Measurements from ENCODE around the gene NDUFB8. TPM values are rescaled to one million over a fixed set of nuclear protein-coding genes. Genes with fewer than 3 reads are reported as not detected.

The NDUFB8 gene
- total and polyA plus RNA-seq, 4 donors: 72.4 to 297 (median 199) TPM

DNA sequence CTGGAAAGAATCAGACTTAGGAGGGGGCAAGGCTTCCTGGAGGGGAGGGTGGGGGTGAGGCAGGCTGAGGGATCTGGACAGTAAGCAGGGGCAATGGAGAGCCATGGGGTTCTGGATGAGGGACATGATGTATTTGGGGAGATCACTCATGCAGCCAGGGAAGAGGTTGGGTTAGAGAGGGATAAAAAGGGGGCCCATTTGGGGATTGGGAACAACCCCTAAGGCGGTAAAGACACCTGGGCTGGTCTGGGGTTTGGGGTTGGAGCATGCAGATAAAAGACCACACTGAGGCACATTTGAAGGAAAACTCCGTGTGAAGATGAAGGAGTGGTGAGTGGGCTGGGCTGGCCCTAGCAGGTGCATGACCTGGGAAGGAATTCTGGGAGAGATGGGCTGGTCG is 36.9 kb upstream of the NDUFB8 start:
- Histone ChIP-seq H3K9me3 (ENCODE audit: control insufficient read depth in 4 of 4, low read length in 3 of 4) (no peaks in the 10 kb centered on the region), H3K4me3 (ENCODE audit: low read depth in 1 of 3, low read length in 3 of 3) (no peak overlapping the region), H3K27me3 (ENCODE audit: control insufficient read depth in 4 of 4, insufficient read depth in 4 of 4, low read length in 3 of 4) (peaks cover 0 to 11% (median 4%) of the 10 kb centered on the region in 4 donors)

GRCh38 chr10:100565206-100565985 is 35.7 kb upstream of the NDUFB8 start:
- Histone ChIP-seq H3K9ac (ENCODE audit: low read depth in 1 of 2, low read length in 2 of 2) (no peak overlapping the region), H3K27me3 (ENCODE audit: control insufficient read depth in 4 of 4, insufficient read depth in 4 of 4, low read length in 3 of 4) (peaks cover 0 to 11% (median 4%) of the 10 kb centered on the region in 4 donors), H3K9me3 (ENCODE audit: control insufficient read depth in 4 of 4, low read length in 3 of 4) (no peaks in the 10 kb centered on the region), H3K4me1 (ENCODE audit: control insufficient read depth in 4 of 4, insufficient read depth in 4 of 4, low read length in 3 of 4) (peaks cover 2 to 13% (median 7%) of the 10 kb centered on the region in 4 donors), H3K4me3 (ENCODE audit: low read depth in 1 of 3, low read length in 3 of 3) (no peak overlapping the region), H3K27ac (ENCODE audit: low read depth in 1 of 2, low read length in 2 of 2) (no peak overlapping the region), H3K36me3 (ENCODE audit: control insufficient read depth in 4 of 4, insufficient read depth in 3 of 4, low read depth in 1 of 4, low read length in 3 of 4) (no peaks in the 10 kb centered on the region)
- TF ChIP-seq SP1 (IDR thresholded peaks at IDR 0.05) (no peak), HNF4A (conservative IDR thresholded peaks at IDR 0.05) (peak in 1 of 2 donors; percentile 8)
- TF ChIP-seq, protein P1, sequence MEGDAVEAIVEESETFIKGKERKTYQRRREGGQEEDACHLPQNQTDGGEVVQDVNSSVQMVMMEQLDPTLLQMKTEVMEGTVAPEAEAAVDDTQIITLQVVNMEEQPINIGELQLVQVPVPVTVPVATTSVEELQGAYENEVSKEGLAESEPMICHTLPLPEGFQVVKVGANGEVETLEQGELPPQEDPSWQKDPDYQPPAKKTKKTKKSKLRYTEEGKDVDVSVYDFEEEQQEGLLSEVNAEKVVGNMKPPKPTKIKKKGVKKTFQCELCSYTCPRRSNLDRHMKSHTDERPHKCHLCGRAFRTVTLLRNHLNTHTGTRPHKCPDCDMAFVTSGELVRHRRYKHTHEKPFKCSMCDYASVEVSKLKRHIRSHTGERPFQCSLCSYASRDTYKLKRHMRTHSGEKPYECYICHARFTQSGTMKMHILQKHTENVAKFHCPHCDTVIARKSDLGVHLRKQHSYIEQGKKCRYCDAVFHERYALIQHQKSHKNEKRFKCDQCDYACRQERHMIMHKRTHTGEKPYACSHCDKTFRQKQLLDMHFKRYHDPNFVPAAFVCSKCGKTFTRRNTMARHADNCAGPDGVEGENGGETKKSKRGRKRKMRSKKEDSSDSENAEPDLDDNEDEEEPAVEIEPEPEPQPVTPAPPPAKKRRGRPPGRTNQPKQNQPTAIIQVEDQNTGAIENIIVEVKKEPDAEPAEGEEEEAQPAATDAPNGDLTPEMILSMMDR (IDR thresholded peaks at IDR 0.05; ENCODE audit: low read depth, low read length, missing input control): no peak
- WGBS: 59% methylated on average over 9 of the region's 9 CpGs
- DNase-seq (ENCODE audit: low spot score): no peak

More for the DNA sequence above, 36.9 kb upstream of the NDUFB8 start:
- DNase-seq (ENCODE audit: low spot score): no peak
- Histone ChIP-seq H3K9ac (ENCODE audit: low read depth in 1 of 2, low read length in 2 of 2) (no peak overlapping the region), H3K4me1 (ENCODE audit: control insufficient read depth in 4 of 4, insufficient read depth in 4 of 4, low read length in 3 of 4) (peaks cover 2 to 12% (median 6%) of the 10 kb centered on the region in 4 donors), H3K36me3 (ENCODE audit: control insufficient read depth in 4 of 4, insufficient read depth in 3 of 4, low read depth in 1 of 4, low read length in 3 of 4) (no peaks in the 10 kb centered on the region), H3K27ac (ENCODE audit: low read depth in 1 of 2, low read length in 2 of 2) (no peak overlapping the region)
- 46% methylated on average over 3 of the region's 3 CpGs for WGBS
- TF ChIP-seq RXRA (IDR thresholded peaks at IDR 0.05) (no peak), ZBTB33 (IDR thresholded peaks at IDR 0.05) (no peak), FOXA2 (IDR thresholded peaks at IDR 0.05) (no peak), HNF4A (conservative IDR thresholded peaks at IDR 0.05) (no peak), JUND (IDR thresholded peaks at IDR 0.05) (no peak), GABPA (IDR thresholded peaks at IDR 0.05 in 1 of 2, conservative IDR thresholded peaks at IDR 0.05 in 1 of 2) (no peak), SP1 (IDR thresholded peaks at IDR 0.05) (no peak)
- TF ChIP-seq, protein P2, sequence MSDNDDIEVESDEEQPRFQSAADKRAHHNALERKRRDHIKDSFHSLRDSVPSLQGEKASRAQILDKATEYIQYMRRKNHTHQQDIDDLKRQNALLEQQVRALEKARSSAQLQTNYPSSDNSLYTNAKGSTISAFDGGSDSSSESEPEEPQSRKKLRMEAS (IDR thresholded peaks at IDR 0.05): no peak

- peak; percentile 70 for DNase-seq (ENCODE audit: low spot score)
- H3K9ac ChIP-seq (ENCODE audit: low read depth in 1 of 2, low read length in 2 of 2): no peak overlapping the region
- peaks cover 2 to 17% (median 7%) of the 10 kb centered on the region in 4 donors for H3K4me1 ChIP-seq (ENCODE audit: control insufficient read depth in 4 of 4, insufficient read depth in 4 of 4, low read length in 3 of 4)
- peaks cover 0 to 2% (median 0%) of the 10 kb centered on the region in 4 donors for H3K27me3 ChIP-seq (ENCODE audit: control insufficient read depth in 4 of 4, insufficient read depth in 4 of 4, low read length in 3 of 4)
- peak; percentile 92 to 96 for TF ChIP-seq RAD21 (IDR thresholded peaks at IDR 0.05)
- TF ChIP-seq, protein P1 (IDR thresholded peaks at IDR 0.05; ENCODE audit: low read depth, low read length, missing input control): peak; percentile 94
- TF ChIP-seq TAF1 (conservative IDR thresholded peaks at IDR 0.05): no peak
- peak; percentile 65 for TF ChIP-seq YY1 (IDR thresholded peaks at IDR 0.05)
- H3K27ac ChIP-seq (ENCODE audit: low read depth in 1 of 2, low read length in 2 of 2): no peak overlapping the region
- WGBS: 9% methylated on average over 62 of the region's 62 CpGs
- no peaks in the 10 kb centered on the region for H3K9me3 ChIP-seq (ENCODE audit: control insufficient read depth in 4 of 4, low read length in 3 of 4)
- H3K36me3 ChIP-seq (ENCODE audit: control insufficient read depth in 4 of 4, insufficient read depth in 3 of 4, low read depth in 1 of 4, low read length in 3 of 4): no peaks in the 10 kb centered on the region
- H3K4me3 ChIP-seq (ENCODE audit: low read depth in 1 of 3, low read length in 3 of 3): peak overlapping the region in 1 of 3 donors; percentile 3
Measured at GRCh38 chr10:100562008-100562672, 32.5 kb upstream of the NDUFB8 start.

All from liver (tissue), 9 donors.